Measurements from ENCODE around the gene UCN2. TPM values are rescaled to one million over a fixed set of nuclear protein-coding genes. Genes with fewer than 3 reads are reported as not detected.

UCN2 gene
- total and polyA plus RNA-seq, 4 donors = 0.07 to 0.18 (median 0.16) TPM; not detected in 1

DNA sequence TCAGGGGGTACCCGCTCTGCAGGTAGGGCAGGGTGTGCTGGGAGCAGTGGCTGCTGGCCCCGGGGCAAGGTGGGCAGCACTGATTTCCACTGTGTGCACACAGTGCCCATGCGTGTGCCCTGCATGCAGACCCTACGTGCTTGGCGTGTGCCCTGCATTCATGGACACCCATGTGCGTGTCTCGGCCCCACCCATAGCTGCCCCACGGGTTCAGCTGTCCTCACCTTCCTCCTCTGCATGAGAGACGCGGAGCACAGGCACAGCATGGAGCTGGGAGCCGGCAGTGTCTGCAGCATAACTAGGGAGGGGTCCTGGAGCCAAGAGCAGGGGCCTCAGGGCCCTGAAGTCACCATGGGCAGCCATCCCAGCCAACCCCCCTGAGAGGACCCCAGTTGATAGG lies 1.6 kb upstream of the UCN2 start:
- ATAC-seq (ENCODE audit: insufficient read depth, low FRiP score) (no peak), DNase-seq (no peak)
- Histone ChIP-seq H3K36me3 (ENCODE audit: control insufficient read depth in 4 of 4, insufficient read depth in 4 of 4, low read length in 4 of 4) (no peaks in the 10 kb centered on the region), H3K9me3 (ENCODE audit: control insufficient read depth in 4 of 4, insufficient read depth in 3 of 4, low read length in 3 of 4) (no peaks in the 10 kb centered on the region), H3K4me3 (no peak overlapping the region), H3K27me3 (ENCODE audit: control insufficient read depth in 3 of 3, insufficient read depth in 3 of 3, low read length in 2 of 3) (no peaks in the 10 kb centered on the region), H3K27ac (ENCODE audit: low read depth in 1 of 2, low read length in 1 of 2) (no peak overlapping the region), H3K9ac (ENCODE audit: insufficient read depth in 1 of 2, low read length in 2 of 2) (no peak overlapping the region), H3K4me1 (ENCODE audit: control insufficient read depth in 5 of 5, insufficient read depth in 5 of 5, low read length in 5 of 5) (peaks cover 0 to 14% (median 5%) of the 10 kb centered on the region in 5 donors)
- TF ChIP-seq, protein P1, sequence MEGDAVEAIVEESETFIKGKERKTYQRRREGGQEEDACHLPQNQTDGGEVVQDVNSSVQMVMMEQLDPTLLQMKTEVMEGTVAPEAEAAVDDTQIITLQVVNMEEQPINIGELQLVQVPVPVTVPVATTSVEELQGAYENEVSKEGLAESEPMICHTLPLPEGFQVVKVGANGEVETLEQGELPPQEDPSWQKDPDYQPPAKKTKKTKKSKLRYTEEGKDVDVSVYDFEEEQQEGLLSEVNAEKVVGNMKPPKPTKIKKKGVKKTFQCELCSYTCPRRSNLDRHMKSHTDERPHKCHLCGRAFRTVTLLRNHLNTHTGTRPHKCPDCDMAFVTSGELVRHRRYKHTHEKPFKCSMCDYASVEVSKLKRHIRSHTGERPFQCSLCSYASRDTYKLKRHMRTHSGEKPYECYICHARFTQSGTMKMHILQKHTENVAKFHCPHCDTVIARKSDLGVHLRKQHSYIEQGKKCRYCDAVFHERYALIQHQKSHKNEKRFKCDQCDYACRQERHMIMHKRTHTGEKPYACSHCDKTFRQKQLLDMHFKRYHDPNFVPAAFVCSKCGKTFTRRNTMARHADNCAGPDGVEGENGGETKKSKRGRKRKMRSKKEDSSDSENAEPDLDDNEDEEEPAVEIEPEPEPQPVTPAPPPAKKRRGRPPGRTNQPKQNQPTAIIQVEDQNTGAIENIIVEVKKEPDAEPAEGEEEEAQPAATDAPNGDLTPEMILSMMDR (IDR thresholded peaks at IDR 0.05; ENCODE audit: control extremely low read depth, extremely low read depth) = no peak
- WGBS, 2 donors = 89 to 96% methylated on average over 11 of the region's 11 CpGs

DNA sequence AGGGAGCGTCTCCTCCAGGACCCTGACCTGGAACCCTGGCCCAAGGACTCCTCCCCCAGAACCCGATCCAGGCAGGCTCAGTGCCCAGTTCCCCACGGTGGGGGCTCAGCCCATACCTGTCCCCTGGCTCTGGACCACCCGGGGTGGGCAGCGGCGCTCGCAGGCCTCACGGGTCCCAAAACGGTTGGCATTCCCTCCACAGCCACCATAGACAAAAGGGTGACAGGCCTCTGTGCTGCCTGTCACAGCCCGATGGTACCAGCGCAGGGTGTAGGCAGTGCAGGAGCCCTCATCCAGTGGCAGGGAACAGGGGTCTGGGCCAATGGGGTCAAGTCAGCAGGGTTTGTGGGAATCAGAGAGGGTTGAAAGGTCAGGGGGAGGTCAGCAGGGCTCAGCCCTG lies 1.1 kb upstream of the UCN2 start:
- WGBS, 2 donors = 90 to 94% methylated on average over 11 of the region's 11 CpGs
- DNase-seq (no peak), ATAC-seq (ENCODE audit: insufficient read depth, low FRiP score) (no peak)
- Histone ChIP-seq H3K9me3 (ENCODE audit: control insufficient read depth in 4 of 4, insufficient read depth in 3 of 4, low read length in 3 of 4) (no peaks in the 10 kb centered on the region), H3K4me1 (ENCODE audit: control insufficient read depth in 5 of 5, insufficient read depth in 5 of 5, low read length in 5 of 5) (peaks cover 0 to 17% (median 9%) of the 10 kb centered on the region in 5 donors), H3K36me3 (ENCODE audit: control insufficient read depth in 4 of 4, insufficient read depth in 4 of 4, low read length in 4 of 4) (no peaks in the 10 kb centered on the region), H3K27ac (ENCODE audit: low read depth in 1 of 2, low read length in 1 of 2) (no peak overlapping the region), H3K9ac (ENCODE audit: insufficient read depth in 1 of 2, low read length in 2 of 2) (no peak overlapping the region), H3K4me3 (no peak overlapping the region), H3K27me3 (ENCODE audit: control insufficient read depth in 3 of 3, insufficient read depth in 3 of 3, low read length in 2 of 3) (no peaks in the 10 kb centered on the region)
- TF ChIP-seq, protein P1 (IDR thresholded peaks at IDR 0.05; ENCODE audit: control extremely low read depth, extremely low read depth) = no peak

DNA sequence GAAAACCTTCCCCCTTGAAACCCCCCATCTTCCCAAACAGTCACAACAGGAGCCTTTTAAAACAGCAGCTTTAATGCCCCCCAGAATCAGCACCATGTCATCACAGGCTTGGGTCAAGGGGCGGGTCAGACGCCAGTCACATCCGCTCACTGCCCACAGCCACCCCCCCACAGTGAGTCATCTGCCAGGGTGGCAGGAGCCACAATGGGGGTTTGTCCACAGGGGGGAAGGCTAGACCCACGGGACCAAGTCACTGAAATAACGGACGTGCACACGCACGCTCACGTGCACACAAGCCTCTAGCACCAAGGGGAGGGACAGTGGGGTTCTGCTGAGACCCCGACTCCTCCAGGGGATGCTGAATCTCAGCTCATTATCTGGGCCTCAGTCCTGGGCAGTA lies 441 bp upstream of the UCN2 start:
- H3K27me3 ChIP-seq (ENCODE audit: control insufficient read depth in 3 of 3, insufficient read depth in 3 of 3, low read length in 2 of 3) = no peaks in the 10 kb centered on the region
- TF ChIP-seq, protein P1 (IDR thresholded peaks at IDR 0.05; ENCODE audit: control extremely low read depth, extremely low read depth) = no peak
- ATAC-seq (ENCODE audit: insufficient read depth, low FRiP score) = peak; percentile 54
- H3K9me3 ChIP-seq (ENCODE audit: control insufficient read depth in 4 of 4, insufficient read depth in 3 of 4, low read length in 3 of 4) = no peaks in the 10 kb centered on the region
- 46 to 57% methylated on average over 10 of the region's 10 CpGs for WGBS, 2 donors
- H3K9ac ChIP-seq (ENCODE audit: insufficient read depth in 1 of 2, low read length in 2 of 2) = no peak overlapping the region
- no peaks in the 10 kb centered on the region for H3K36me3 ChIP-seq (ENCODE audit: control insufficient read depth in 4 of 4, insufficient read depth in 4 of 4, low read length in 4 of 4)
- H3K27ac ChIP-seq (ENCODE audit: low read depth in 1 of 2, low read length in 1 of 2) = no peak overlapping the region
- peaks cover 0 to 17% (median 9%) of the 10 kb centered on the region in 5 donors for H3K4me1 ChIP-seq (ENCODE audit: control insufficient read depth in 5 of 5, insufficient read depth in 5 of 5, low read length in 5 of 5)
- no peak for DNase-seq
- no peak overlapping the region for H3K4me3 ChIP-seq

Data from lung (tissue), 12 donors.